HG02852 (cell line): Measurements from ENCODE around the gene INTS15.
A peak's percentile ranks its signal among the peaks of the same experiment; 100 is the strongest.

Experiments
- ATAC-seq: cut with Tn5 transposase; IDR thresholded peaks from one replicate; pipeline ENCODE4 v1.9.1; 2021; ENCODE audit warnings: mild to moderate bottlenecking, moderate library complexity; ENCODE audit not compliant: unreplicated experiment

Gene INTS15

GRCh38 chr7:6589829-6590644, at the start of gene INTS15:
TSS of gene INTS15 (plus strand) at chr7:6590021. CDS start at chr7:6590284, 263 bp downstream.
- peak; percentile 81 for ATAC-seq

- ATAC-seq: no peak
Observed at GRCh38 chr7:6542368-6542767, 47.5 kb upstream of the INTS15 start.

- no peak for ATAC-seq
Observed at GRCh38 chr7:6545398-6546126, 44.3 kb upstream of the INTS15 start.

GRCh38 chr7:6546498-6547251, 43.1 kb upstream of the INTS15 start:
- ATAC-seq: no peak

- no peak for ATAC-seq
Observed at GRCh38 chr7:6547400-6547799, 42.4 kb upstream of the INTS15 start.

GRCh38 chr7:6551016-6551511, 38.8 kb upstream of the INTS15 start, which contains the start of gene GRID2IP:
TSS of gene GRID2IP (minus strand) at chr7:6551461. CDS start at chr7:6551436, 25 bp downstream.
- no peak for ATAC-seq

GRCh38 chr7:6553448-6554044, 36.3 kb upstream of the INTS15 start:
- ATAC-seq: no peak

GRCh38 chr7:6554848-6555247, 35.0 kb upstream of the INTS15 start:
- no peak for ATAC-seq

- ATAC-seq: no peak
Observed at GRCh38 chr7:6556196-6556595, 33.6 kb upstream of the INTS15 start.

- ATAC-seq: no peak
Observed at GRCh38 chr7:6558837-6559236, 31.0 kb upstream of the INTS15 start.

GRCh38 chr7:6559896-6560295, 29.9 kb upstream of the INTS15 start:
- ATAC-seq: no peak

GRCh38 chr7:6562106-6562505, 27.7 kb upstream of the INTS15 start:
- ATAC-seq: no peak

GRCh38 chr7:6563936-6564770, 25.7 kb upstream of the INTS15 start:
- ATAC-seq: no peak

GRCh38 chr7:6565655-6566054, 24.2 kb upstream of the INTS15 start:
- no peak for ATAC-seq

GRCh38 chr7:6567886-6568285, 21.9 kb upstream of the INTS15 start:
- no peak for ATAC-seq

GRCh38 chr7:6571160-6571779, 18.6 kb upstream of the INTS15 start:
- ATAC-seq: no peak

GRCh38 chr7:6575281-6576023, 14.4 kb upstream of the INTS15 start:
- ATAC-seq: no peak

- ATAC-seq: no peak
Observed at GRCh38 chr7:6576024-6576866, 13.6 kb upstream of the INTS15 start.
